ENCODE data around the gene WDR46.
A peak's percentile ranks its signal among the peaks of the same experiment; 100 is the strongest.

The WDR46 gene

GRCh38 chr6:33252759-33253158 is 36.3 kb downstream of the WDR46 start:
- DNase-seq: no peak

GRCh38 chr6:33251395-33252012 is 37.5 kb downstream of the WDR46 start:
- no peak for DNase-seq

GRCh38 chr6:33250731-33251130 is 38.3 kb downstream of the WDR46 start:
- no peak for DNase-seq

- no peak for DNase-seq
Measured at GRCh38 chr6:33249732-33250630, 39.1 kb downstream of the WDR46 start.

- DNase-seq: peak; percentile 95
Measured at GRCh38 chr6:33248932-33249731, 39.9 kb downstream of the WDR46 start.

GRCh38 chr6:33248643-33248931 is 40.5 kb downstream of the WDR46 start:
- no peak for DNase-seq

- peak; percentile 62 for DNase-seq
Measured at GRCh38 chr6:33247977-33248642, 40.9 kb downstream of the WDR46 start.

GRCh38 chr6:33243476-33243875 is 45.6 kb downstream of the WDR46 start:
- DNase-seq: no peak

GRCh38 chr6:33241968-33242367 is 47.1 kb downstream of the WDR46 start:
- DNase-seq: no peak

GRCh38 chr6:33237741-33238140 is 51.3 kb downstream of the WDR46 start:
- no peak for DNase-seq

- DNase-seq: no peak
Measured at GRCh38 chr6:33236852-33237251, 52.2 kb downstream of the WDR46 start.

GRCh38 chr6:33236328-33236727 is 52.7 kb downstream of the WDR46 start:
- no peak for DNase-seq

- DNase-seq: no peak
Measured at GRCh38 chr6:33235221-33235634, 53.8 kb downstream of the WDR46 start.

Measured in NCI-H1092 (cell line).